ENCODE results near the gene KLF8.
A peak's percentile ranks its signal among the peaks of the same experiment; 100 is the strongest.

Gene KLF8

GRCh38 chrX:56313308-56313707 is 81.2 kb downstream of the KLF8 start:
- DNase-seq = no peak

- peak; percentile 4 for DNase-seq
Measured at GRCh38 chrX:56314334-56314733, 82.2 kb downstream of the KLF8 start.

- no peak for DNase-seq
Measured at GRCh38 chrX:56318076-56318475, 85.9 kb downstream of the KLF8 start.

- no peak for DNase-seq
Measured at GRCh38 chrX:56319165-56319564, 87.0 kb downstream of the KLF8 start.

Data from activated naive CD4-positive, alpha-beta T cell treated with Interleukin-2 at 50 U/mL for 16 hours (primary cell).